BLaER1 (cell line): ENCODE results near the gene KL.

Source experiments
- H3K27ac ChIP-seq: shearing (Covaris generic); formaldehyde crosslinking; 2 replicates; pipeline ENCODE4 v1.8.1; 2022
- H3K27me3 ChIP-seq: shearing (Covaris generic); formaldehyde crosslinking; 2 replicates; pipeline ENCODE4 v1.8.1; 2022
- H3K36me3 ChIP-seq: shearing (Covaris generic); formaldehyde crosslinking; 2 replicates; pipeline ENCODE4 v1.8.1; 2022
- H3K4me1 ChIP-seq: shearing (Covaris generic); formaldehyde crosslinking; 2 replicates; pipeline ENCODE4 v1.8.1; 2022
- H3K4me2 ChIP-seq: shearing (Covaris generic); formaldehyde crosslinking; 2 replicates; pipeline ENCODE4 v1.8.1; 2022
- H3K4me3 ChIP-seq: shearing (Covaris generic); formaldehyde crosslinking; 2 replicates; pipeline ENCODE4 v1.8.1; 2022
- H3K9ac ChIP-seq: shearing (Covaris generic); formaldehyde crosslinking; 2 replicates; pipeline ENCODE4 v1.8.1; 2022
- H3K9me3 ChIP-seq: shearing (Covaris generic); formaldehyde crosslinking; 2 replicates; pipeline ENCODE4 v1.8.1; 2022
- H4K20me1 ChIP-seq: shearing (Covaris generic); formaldehyde crosslinking; 2 replicates; pipeline ENCODE4 v1.8.1; 2022
- Cebpa-rat ChIP-seq: shearing (Covaris generic); IDR thresholded peaks from 2 replicates; pipeline ENCODE4 v1.8.1; 2022

KL gene

DNA sequence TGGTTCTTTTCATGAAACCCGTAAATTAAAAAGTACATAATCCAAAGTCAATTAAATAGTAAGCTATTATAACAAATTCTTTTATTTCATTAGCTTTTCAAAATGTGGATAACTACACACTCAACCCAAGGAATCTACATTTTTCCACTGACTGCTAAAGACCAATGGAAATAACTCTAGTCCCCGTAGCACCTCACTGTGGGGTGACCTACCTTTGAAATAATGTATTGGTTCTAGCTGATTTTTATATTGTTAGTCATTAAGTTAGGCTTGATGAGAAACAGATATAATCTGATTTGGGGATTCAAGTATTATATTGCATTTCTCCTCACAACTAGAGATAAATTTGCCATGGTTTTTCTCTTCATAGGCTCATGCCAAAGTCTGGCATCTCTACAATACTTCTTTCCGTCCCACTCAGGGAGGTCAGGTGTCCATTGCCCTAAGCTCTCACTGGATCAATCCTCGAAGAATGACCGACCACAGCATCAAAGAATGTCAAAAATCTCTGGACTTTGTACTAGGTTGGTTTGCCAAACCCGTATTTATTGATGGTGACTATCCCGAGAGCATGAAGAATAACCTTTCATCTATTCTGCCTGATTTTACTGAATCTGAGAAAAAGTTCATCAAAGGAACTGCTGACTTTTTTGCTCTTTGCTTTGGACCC lies 37.3 kb downstream of the KL start:
- Histone ChIP-seq H3K27ac (no peak overlapping the region), H3K9ac (no peak overlapping the region), H3K36me3 (no peaks in the 10 kb centered on the region), H3K4me2 (no peak overlapping the region), H3K4me3 (no peak overlapping the region), H3K9me3 (no peaks in the 10 kb centered on the region), H3K4me1 (no peaks in the 10 kb centered on the region), H4K20me1 (no peaks in the 10 kb centered on the region), H3K27me3 (no peaks in the 10 kb centered on the region)
- no peak for TF ChIP-seq Cebpa-rat

DNA sequence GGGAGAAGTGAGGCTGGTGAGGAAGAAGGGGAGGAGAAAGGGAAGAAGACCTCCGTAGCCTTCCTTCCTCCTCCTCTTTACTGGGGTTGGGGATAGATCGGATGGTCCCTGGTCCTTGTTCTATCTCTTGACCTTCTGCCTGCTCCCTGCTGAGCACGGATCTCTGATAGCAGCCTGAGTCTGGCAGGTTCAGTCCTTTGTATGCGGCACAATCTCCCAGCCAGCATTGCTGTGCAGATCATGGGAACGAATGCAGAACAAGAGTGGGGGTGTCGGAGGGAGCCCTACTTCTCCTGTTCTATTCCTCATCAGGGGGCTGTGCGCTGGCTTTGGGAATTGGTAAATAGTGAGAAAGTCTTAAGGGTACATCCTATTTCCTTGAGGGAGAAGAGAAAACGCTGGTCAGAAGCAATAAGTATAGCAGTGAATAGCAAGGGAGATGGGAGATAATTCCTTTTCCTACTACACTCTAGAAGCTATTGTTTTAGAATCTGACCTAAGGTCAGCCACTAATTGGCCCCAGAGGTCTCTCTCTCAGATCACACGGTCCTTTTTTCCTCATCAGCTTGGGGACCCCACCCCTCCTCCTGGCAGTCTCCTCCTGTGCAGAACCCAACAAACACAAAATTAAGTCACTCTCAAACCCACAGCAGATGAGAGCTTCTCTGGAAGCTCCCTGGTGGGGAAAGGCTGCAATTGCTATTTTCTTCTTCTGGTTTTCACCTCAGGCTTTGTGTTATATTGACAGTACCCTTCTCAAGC lies 41.0 kb downstream of the KL start:
- Histone ChIP-seq H3K9ac (no peak overlapping the region), H3K27ac (no peak overlapping the region), H3K4me1 (no peaks in the 10 kb centered on the region), H3K27me3 (no peaks in the 10 kb centered on the region), H4K20me1 (no peaks in the 10 kb centered on the region), H3K9me3 (0 out of 2 replicates have a peak, but pooled peaks cover 4% of the 10 kb centered on the region), H3K36me3 (no peaks in the 10 kb centered on the region), H3K4me3 (no peak overlapping the region), H3K4me2 (no peak overlapping the region)
- TF ChIP-seq Cebpa-rat = no peak

DNA sequence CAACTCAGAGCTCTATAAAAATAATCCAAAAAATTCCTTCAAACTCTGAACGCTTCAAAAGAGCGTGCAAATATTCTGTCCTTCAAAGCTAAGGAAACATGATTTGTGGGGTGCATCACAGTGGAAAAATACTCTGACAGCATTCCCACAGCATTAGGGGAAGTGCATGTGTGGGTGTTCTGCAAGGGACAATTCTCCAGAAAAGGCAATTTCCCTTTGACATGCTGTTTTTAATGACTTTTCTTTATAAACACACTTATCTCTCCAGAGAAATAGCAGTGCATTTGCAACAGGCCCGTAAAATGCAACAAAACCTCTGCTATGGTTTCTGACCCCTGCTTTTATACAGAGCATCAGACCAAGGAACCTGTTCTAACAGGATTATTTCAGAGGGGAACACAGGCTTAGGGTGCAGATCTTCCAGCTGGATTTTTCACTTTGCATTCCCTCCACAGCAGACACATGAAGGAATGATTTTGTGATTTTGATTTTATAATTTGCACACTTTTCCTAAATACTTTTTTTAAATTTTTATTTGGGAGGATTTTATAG lies 42.6 kb downstream of the KL start:
- Histone ChIP-seq H3K4me1 (no peaks in the 10 kb centered on the region), H3K27ac (no peak overlapping the region), H3K4me2 (no peak overlapping the region), H3K9ac (no peak overlapping the region), H3K4me3 (no peak overlapping the region), H3K27me3 (no peaks in the 10 kb centered on the region), H3K9me3 (0 out of 2 replicates have a peak, but pooled peaks cover 4% of the 10 kb centered on the region), H3K36me3 (no peaks in the 10 kb centered on the region), H4K20me1 (no peaks in the 10 kb centered on the region)
- no peak for TF ChIP-seq Cebpa-rat

DNA sequence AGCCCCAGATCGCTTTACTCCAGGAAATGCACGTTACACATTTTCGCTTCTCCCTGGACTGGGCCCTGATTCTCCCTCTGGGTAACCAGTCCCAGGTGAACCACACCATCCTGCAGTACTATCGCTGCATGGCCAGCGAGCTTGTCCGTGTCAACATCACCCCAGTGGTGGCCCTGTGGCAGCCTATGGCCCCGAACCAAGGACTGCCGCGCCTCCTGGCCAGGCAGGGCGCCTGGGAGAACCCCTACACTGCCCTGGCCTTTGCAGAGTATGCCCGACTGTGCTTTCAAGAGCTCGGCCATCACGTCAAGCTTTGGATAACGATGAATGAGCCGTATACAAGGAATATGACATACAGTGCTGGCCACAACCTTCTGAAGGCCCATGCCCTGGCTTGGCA lies 44.6 kb downstream of the KL start:
- TF ChIP-seq Cebpa-rat = no peak
- H3K36me3 ChIP-seq = no peaks in the 10 kb centered on the region
- H3K27ac ChIP-seq = no peak overlapping the region

DNA sequence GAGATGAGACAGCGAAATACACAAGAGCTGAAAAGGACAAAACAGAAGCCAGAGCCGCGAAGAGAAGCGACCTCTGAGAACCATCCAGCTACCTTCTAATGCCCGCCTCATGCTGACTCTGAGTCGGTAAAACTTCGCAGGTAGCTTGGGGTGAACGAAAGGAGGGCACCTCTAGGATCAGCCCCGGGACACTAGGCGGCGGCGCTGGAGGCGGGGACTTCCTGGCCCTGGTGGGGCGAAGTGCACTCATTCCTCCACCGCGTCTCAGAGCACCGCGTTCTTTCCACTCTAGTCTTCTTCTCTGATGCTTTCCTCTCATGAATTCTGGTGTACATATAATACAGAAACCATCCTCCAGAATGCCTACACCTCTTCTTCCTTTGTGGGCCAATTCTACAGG lies 50.1 kb downstream of the KL start:
- no peak overlapping the region for H3K4me2 ChIP-seq
- no peak overlapping the region for H3K27ac ChIP-seq
- no peak for TF ChIP-seq Cebpa-rat
- H3K9me3 ChIP-seq = 0 out of 2 replicates have a peak, but pooled peaks cover 2% of the 10 kb centered on the region
- no peaks in the 10 kb centered on the region for H3K27me3 ChIP-seq
- H3K4me3 ChIP-seq = no peak overlapping the region
- H3K9ac ChIP-seq = no peak overlapping the region
- no peaks in the 10 kb centered on the region for H4K20me1 ChIP-seq
- H3K4me1 ChIP-seq = no peaks in the 10 kb centered on the region
- no peaks in the 10 kb centered on the region for H3K36me3 ChIP-seq

More for the DNA sequence above, 44.6 kb downstream of the KL start:
- H4K20me1 ChIP-seq = no peaks in the 10 kb centered on the region
- no peak overlapping the region for H3K4me2 ChIP-seq
- H3K9me3 ChIP-seq = 0 out of 2 replicates have a peak, but pooled peaks cover 4% of the 10 kb centered on the region
- H3K4me3 ChIP-seq = no peak overlapping the region
- no peaks in the 10 kb centered on the region for H3K27me3 ChIP-seq
- H3K4me1 ChIP-seq = no peaks in the 10 kb centered on the region
- no peak overlapping the region for H3K9ac ChIP-seq

DNA sequence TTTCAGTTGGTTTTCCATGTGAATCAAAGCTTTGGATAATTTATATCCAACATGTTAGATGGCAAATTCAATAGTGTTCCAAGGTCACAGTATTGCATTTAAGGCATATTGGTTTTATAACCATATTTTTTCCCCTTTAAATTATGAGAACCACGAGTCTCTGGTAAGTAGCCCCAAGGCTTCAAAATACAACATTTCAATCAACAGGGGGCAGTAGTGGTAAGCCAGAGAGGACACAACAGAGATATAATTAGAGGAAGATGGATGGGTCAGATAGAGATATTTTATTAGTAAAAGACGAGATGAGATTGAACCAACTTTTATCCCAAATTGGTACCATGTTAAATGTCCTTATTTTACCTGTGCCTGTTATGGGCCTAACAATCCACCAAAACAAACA lies 53.1 kb downstream of the KL start:
- H3K27me3 ChIP-seq = no peaks in the 10 kb centered on the region
- no peaks in the 10 kb centered on the region for H3K4me1 ChIP-seq
- no peaks in the 10 kb centered on the region for H4K20me1 ChIP-seq
- TF ChIP-seq Cebpa-rat = no peak
- no peak overlapping the region for H3K9ac ChIP-seq
- H3K4me2 ChIP-seq = no peak overlapping the region
- H3K9me3 ChIP-seq = 0 out of 2 replicates have a peak, but pooled peaks cover 2% of the 10 kb centered on the region
- no peak overlapping the region for H3K4me3 ChIP-seq
- H3K36me3 ChIP-seq = no peaks in the 10 kb centered on the region
- no peak overlapping the region for H3K27ac ChIP-seq

DNA sequence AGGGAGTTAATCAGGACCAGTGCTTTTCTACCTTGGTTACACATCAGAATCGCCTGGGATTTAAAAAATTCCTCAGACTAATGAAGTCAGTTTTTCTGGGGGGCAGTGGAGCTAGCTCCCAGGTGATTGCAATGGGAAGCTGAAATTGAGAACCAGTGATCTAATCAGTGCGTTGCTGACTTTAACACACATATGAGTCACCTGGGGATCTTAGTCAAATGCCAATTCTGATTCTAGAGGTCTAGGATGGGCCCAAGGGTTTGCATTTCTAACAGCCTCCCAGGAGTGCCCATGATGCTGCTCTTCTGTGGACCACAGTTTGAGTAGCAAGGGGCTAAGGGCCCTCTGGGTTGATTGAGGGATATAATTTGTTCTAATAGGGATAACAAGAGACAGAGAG lies 54.5 kb downstream of the KL start:
- no peaks in the 10 kb centered on the region for H4K20me1 ChIP-seq
- no peak overlapping the region for H3K9ac ChIP-seq
- H3K27ac ChIP-seq = no peak overlapping the region
- no peak for TF ChIP-seq Cebpa-rat
- no peak overlapping the region for H3K4me3 ChIP-seq
- H3K4me1 ChIP-seq = no peaks in the 10 kb centered on the region
- H3K36me3 ChIP-seq = no peaks in the 10 kb centered on the region
- H3K9me3 ChIP-seq = 0 out of 2 replicates have a peak, but pooled peaks cover 2% of the 10 kb centered on the region
- H3K27me3 ChIP-seq = no peaks in the 10 kb centered on the region
- no peak overlapping the region for H3K4me2 ChIP-seq

DNA sequence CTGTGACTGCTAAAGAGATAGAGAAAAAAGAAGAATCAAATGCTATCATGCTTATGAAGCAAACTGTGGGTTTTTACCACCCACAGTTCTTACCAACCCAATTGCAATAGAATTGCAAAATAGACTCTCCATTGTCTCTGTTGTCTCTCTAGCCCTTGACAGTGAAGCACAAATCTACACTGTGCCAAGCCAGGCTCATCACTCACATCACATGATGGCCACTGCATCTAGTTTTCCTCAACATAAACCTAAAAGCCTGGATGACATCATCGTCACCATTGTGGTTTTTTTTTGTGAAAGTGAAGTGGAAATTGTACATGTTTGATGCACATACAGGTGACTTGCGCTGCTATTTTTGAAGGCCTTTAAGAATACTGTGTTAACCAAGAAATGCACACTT lies 56.1 kb downstream of the KL start:
- H4K20me1 ChIP-seq = no peaks in the 10 kb centered on the region
- no peak overlapping the region for H3K9ac ChIP-seq
- H3K9me3 ChIP-seq = no peaks in the 10 kb centered on the region
- TF ChIP-seq Cebpa-rat = no peak
- H3K27ac ChIP-seq = no peak overlapping the region
- no peak overlapping the region for H3K4me3 ChIP-seq
- H3K4me1 ChIP-seq = no peaks in the 10 kb centered on the region
- no peaks in the 10 kb centered on the region for H3K27me3 ChIP-seq
- H3K36me3 ChIP-seq = no peaks in the 10 kb centered on the region
- H3K4me2 ChIP-seq = no peak overlapping the region

DNA sequence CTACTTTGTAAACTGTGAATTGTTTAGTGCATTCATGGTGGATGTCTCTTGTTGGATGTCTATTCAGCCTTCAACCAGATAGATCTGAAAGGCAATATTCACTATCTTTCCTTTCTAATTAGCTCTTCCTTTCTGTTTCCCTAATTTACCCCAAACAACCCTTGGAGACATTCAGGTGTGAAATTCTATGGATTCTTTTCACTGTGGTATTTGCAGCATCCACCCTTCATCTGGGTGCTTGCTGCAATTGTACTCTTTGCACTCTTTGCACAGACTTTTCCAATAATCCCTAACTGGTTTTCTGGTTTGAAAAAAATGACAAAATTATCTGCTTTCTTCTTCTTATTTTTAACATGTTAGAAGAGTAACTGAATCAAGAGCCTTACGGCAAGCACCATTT lies 56.5 kb downstream of the KL start:
- Histone ChIP-seq H3K4me1 (no peaks in the 10 kb centered on the region), H3K9me3 (no peaks in the 10 kb centered on the region), H3K4me3 (no peak overlapping the region), H3K27me3 (no peaks in the 10 kb centered on the region), H3K4me2 (no peak overlapping the region), H3K27ac (no peak overlapping the region), H4K20me1 (no peaks in the 10 kb centered on the region), H3K9ac (no peak overlapping the region), H3K36me3 (no peaks in the 10 kb centered on the region)
- TF ChIP-seq Cebpa-rat = no peak

DNA sequence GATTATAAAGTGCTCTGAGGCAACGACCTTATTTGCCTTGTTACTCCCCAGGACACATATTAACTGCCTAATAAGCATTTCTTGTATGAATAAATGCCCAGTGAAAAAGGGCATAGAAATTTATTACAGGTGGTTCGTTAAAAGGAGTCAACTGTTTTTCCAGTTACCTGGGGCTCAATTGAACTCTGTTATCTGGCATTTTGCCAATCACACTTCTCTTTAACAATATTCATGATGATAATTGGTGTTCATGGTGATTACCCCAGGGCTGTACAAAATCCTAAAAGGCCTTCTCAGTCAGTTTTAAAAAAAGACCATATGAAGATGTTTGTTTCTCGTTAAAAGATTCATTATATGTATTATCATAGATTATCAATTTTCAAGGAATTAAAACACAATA lies 57.1 kb downstream of the KL start:
- H3K9me3 ChIP-seq = no peaks in the 10 kb centered on the region
- no peak for TF ChIP-seq Cebpa-rat
- no peaks in the 10 kb centered on the region for H3K4me1 ChIP-seq
- no peak overlapping the region for H3K4me3 ChIP-seq
- H3K36me3 ChIP-seq = no peaks in the 10 kb centered on the region
- H3K27me3 ChIP-seq = no peaks in the 10 kb centered on the region
- no peak overlapping the region for H3K27ac ChIP-seq
- H3K4me2 ChIP-seq = no peak overlapping the region
- H4K20me1 ChIP-seq = no peaks in the 10 kb centered on the region
- H3K9ac ChIP-seq = no peak overlapping the region
